MCF 10A (cell line): Measurements from ENCODE around the gene TELO2. TPM values are rescaled to one million over a fixed set of nuclear protein-coding genes. Genes with fewer than 3 reads are reported as not detected.

Experiments used
- BruUV-seq: library from RNA; stranded (reverse); fragments of 400-500 nt; replicated peaks from 2 replicates; lab custom pipeline; 2021; lab: Mats Ljungman, UMichigan
- CTCF ChIA-PET: fragments of 300-600 bp; sonication (Branson Sonifier 250); formaldehyde crosslinking; extraction: SDS; loops from one replicate; lab custom pipeline; 2021; ENCODE audit warnings: antibody characterized with exemption, inconsistent platforms; lab: Yijun Ruan, JAX
- POLR2A ChIA-PET: fragments of 300-600, 350-650 bp; sonication (Branson Sonifier 250); formaldehyde crosslinking; extraction: SDS; loops from one replicate; lab custom pipeline; 2020; ENCODE audit warnings: antibody characterized with exemption, inconsistent platforms; lab: Yijun Ruan, JAX
- DNase-seq: peaks from one replicate; pipeline ENCODE4 v3.0.0-alpha.2; 2018; ENCODE audit not compliant: unreplicated experiment
- H3K27ac Mint-ChIP-seq: one replicate; pipeline ENCODE4 v1.8.0; 2022; ENCODE audit warnings: mild to moderate bottlenecking, low read depth, mixed read lengths; ENCODE audit not compliant: unreplicated experiment
- H3K27me3 Mint-ChIP-seq: one replicate; pipeline ENCODE4 v1.8.0; 2022; ENCODE audit warnings: mixed read lengths; ENCODE audit not compliant: insufficient read depth, unreplicated experiment
- H3K36me3 Mint-ChIP-seq: one replicate; pipeline ENCODE4 v1.8.0; 2022; ENCODE audit warnings: mild to moderate bottlenecking, moderate library complexity, mixed read lengths; ENCODE audit not compliant: insufficient read depth, unreplicated experiment
- H3K4me1 Mint-ChIP-seq: one replicate; pipeline ENCODE4 v1.8.0; 2022; ENCODE audit warnings: mixed read lengths; ENCODE audit not compliant: insufficient read depth, unreplicated experiment
- H3K4me3 Mint-ChIP-seq: one replicate; pipeline ENCODE4 v1.8.0; 2022; ENCODE audit warnings: mild to moderate bottlenecking, moderate library complexity, mixed read lengths; ENCODE audit not compliant: unreplicated experiment
- H3K9me3 Mint-ChIP-seq: one replicate; pipeline ENCODE4 v1.8.0; 2022; ENCODE audit warnings: mixed read lengths; ENCODE audit not compliant: unreplicated experiment
- intact Hi-C: fragments of 100-400 bp; cut with micrococcal nuclease; formaldehyde crosslinking; loops from 2 replicates; pipeline ENCODE4 v1.14.1; 2022
- total RNA-seq: library from RNA; stranded (reverse); gene quantifications from 2 replicates; pipeline ENCODE4 v1.2.3, GENCODE V29; 2022
- TF ChIP-seq, protein P1 (sequence below): fragments of 200-600 bp; IDR thresholded peaks from one replicate; pipeline ENCODE4 v1.8.0; 2022; ENCODE audit warnings: antibody characterized with exemption, mild to moderate bottlenecking; ENCODE audit not compliant: unreplicated experiment

Gene TELO2
- total RNA-seq, 1 experiment from 2014 or later = 31.3 TPM

GRCh38 chr16:1448536-1449116 lies 44.5 kb upstream of the TELO2 start:
- intact Hi-C loops = no loop called here
- no peaks in the 10 kb centered on the region for H3K4me1 Mint-ChIP-seq
- H3K27me3 Mint-ChIP-seq = no peaks in the 10 kb centered on the region
- H3K4me3 Mint-ChIP-seq = no peak overlapping the region
- CTCF ChIA-PET = no interaction called here
- H3K27ac Mint-ChIP-seq = no peak overlapping the region
- no peak for DNase-seq
- POLR2A ChIA-PET = no interaction called here
- no TSS peak for BruUV-seq
- TF ChIP-seq, protein P1, sequence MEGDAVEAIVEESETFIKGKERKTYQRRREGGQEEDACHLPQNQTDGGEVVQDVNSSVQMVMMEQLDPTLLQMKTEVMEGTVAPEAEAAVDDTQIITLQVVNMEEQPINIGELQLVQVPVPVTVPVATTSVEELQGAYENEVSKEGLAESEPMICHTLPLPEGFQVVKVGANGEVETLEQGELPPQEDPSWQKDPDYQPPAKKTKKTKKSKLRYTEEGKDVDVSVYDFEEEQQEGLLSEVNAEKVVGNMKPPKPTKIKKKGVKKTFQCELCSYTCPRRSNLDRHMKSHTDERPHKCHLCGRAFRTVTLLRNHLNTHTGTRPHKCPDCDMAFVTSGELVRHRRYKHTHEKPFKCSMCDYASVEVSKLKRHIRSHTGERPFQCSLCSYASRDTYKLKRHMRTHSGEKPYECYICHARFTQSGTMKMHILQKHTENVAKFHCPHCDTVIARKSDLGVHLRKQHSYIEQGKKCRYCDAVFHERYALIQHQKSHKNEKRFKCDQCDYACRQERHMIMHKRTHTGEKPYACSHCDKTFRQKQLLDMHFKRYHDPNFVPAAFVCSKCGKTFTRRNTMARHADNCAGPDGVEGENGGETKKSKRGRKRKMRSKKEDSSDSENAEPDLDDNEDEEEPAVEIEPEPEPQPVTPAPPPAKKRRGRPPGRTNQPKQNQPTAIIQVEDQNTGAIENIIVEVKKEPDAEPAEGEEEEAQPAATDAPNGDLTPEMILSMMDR = no peak
- peaks cover 15% of the 10 kb centered on the region for H3K36me3 Mint-ChIP-seq
- H3K9me3 Mint-ChIP-seq = no peaks in the 10 kb centered on the region

DNA sequence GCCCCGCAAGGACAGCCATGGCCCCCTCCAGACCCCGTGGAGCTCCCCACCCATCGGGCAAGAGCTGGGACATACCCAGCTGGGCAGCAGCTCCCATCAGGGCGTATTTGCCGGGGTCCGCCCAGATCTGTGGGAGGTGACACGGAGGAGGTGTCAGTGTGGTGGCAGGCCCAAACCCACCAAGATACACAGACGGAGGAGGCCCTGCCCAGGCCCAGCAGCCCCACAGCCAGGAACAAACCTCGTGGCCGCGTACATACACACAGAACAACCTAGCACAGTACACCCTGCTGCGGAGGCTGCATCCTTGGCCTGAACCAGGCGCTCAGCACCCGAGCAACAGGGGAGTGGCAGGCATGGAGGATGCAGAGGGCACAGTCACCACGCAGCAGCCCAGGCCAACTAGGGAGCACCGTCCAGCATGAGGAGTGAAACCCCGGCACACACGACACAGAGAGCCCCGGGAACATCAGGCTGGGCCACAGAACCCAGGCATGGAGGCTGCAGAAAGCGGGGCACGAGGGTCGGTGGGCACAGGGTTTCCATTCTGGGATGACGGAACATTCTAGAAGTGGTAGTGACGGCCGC lies 43.9 kb upstream of the TELO2 start:
- BruUV-seq = no TSS peak
- POLR2A ChIA-PET = no interaction called here
- H3K4me1 Mint-ChIP-seq = no peaks in the 10 kb centered on the region
- intact Hi-C loops = no loop called here
- no peak for DNase-seq
- peaks cover 17% of the 10 kb centered on the region for H3K36me3 Mint-ChIP-seq
- H3K27ac Mint-ChIP-seq = no peak overlapping the region
- no peak overlapping the region for H3K4me3 Mint-ChIP-seq
- H3K27me3 Mint-ChIP-seq = no peaks in the 10 kb centered on the region
- CTCF ChIA-PET = no interaction called here
- TF ChIP-seq, protein P1 = no peak
- no peaks in the 10 kb centered on the region for H3K9me3 Mint-ChIP-seq

- CTCF ChIA-PET = no interaction called here
- intact Hi-C loops = no loop called here
- Mint-ChIP-seq H3K4me3 (no peak overlapping the region), H3K27me3 (no peaks in the 10 kb centered on the region), H3K27ac (no peak overlapping the region), H3K36me3 (peaks cover 21% of the 10 kb centered on the region), H3K4me1 (no peaks in the 10 kb centered on the region), H3K9me3 (no peaks in the 10 kb centered on the region)
- no TSS peak for BruUV-seq
- TF ChIP-seq, protein P1 = no peak
- POLR2A ChIA-PET = no interaction called here
- DNase-seq = no peak
These were observed 42.9 kb upstream of the TELO2 start for GRCh38 chr16:1450218-1450617.

DNA sequence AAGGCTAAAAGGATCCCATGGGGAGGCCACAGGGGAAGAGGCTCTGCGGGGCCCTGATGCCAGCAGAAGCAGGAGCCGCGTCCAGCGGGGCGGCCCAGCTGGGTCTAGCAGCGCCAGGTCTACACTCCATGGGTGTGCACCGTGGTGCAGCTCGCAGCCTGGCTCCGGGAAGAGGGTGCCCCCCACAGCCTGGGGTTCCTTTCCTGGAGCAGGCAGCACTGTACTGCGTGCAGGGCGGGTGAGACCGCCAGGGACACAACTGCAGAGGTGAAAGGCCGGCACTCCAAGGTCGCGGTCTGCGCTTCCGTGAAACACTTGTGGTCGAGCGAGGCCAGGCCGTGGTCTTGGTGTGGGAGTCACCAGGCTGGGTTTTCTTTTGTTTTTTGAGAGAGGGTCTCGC lies 42.3 kb upstream of the TELO2 start:
- ChIA-PET CTCF (no interaction called here), POLR2A (no interaction called here)
- Mint-ChIP-seq H3K27ac (no peak overlapping the region), H3K4me1 (no peaks in the 10 kb centered on the region), H3K36me3 (peaks cover 23% of the 10 kb centered on the region), H3K27me3 (no peaks in the 10 kb centered on the region), H3K9me3 (no peaks in the 10 kb centered on the region), H3K4me3 (no peak overlapping the region)
- intact Hi-C loops = no loop called here
- no TSS peak for BruUV-seq
- TF ChIP-seq, protein P1 = no peak
- no peak for DNase-seq
